Measurements from ENCODE around the gene ARL4D. TPM values are rescaled to one million over a fixed set of nuclear protein-coding genes. Genes with fewer than 3 reads are reported as not detected.

The ARL4D gene
- total RNA-seq, 1 experiment from 2014 or later = 47.4 TPM

DNA sequence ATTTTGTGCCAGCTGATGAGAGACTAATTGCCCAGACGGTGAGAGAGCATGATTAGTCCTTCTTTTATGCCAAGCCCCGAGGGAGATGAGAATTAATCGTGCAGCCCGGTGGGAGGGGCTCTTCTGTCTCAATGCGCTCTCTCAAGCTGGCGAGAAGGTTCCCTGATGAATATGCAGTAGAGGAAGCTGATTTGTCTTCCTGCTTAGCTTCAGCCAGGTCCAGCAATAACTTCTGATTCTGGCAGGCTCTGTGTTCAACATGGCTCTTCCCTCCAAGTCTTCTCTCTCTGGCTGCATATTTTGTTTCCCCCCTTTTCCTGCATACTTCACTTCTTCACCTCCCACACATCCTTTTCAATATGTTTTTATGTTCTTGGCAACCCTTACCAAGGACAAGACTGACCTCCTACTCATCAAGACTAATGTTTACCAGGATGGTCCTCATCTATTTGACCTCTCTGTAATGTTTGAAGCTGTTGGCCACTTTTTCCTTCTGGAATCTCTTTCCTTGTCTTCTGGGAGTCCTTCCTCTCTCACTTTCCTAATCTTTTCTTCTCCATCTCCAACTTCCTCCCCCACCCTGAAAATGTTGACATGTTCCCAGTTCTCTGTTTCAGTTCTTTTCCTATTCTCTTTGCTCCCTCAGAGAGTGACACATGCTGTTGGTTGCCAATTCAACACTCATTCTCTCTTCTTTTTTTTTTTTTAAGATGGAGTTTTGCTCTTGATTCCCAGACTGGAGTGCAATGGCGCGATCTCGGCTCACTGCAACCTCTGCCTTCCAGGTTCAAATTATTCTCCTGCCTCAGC is 33.1 kb downstream of the ARL4D start:
- H3K27me3 ChIP-seq = no peaks in the 10 kb centered on the region
- DNase-seq = peak; percentile 73
- H3K36me3 ChIP-seq = no peaks in the 10 kb centered on the region
- no peaks in the 10 kb centered on the region for H3K9me3 ChIP-seq
- H3K4me3 ChIP-seq = no peak overlapping the region

DNA sequence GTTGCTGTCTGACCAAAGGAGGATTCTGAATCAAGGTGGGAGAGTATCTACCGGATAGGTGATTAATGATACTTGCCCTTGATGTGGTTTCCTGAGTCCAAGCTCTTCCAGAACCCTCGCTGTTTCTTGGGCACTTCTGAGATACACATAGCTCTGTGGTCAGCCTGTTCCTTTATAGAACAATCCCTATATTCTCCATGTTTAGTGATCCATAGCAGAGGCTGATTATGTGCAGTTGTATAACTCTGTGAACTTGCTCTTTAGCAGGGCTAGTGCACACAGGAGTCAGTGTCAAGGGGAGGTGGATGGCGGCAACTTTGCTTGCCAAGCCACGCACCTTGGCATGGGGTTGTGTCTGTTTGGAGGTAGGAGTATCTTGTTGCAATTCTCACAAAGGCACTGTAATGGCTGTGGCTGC is 36.1 kb downstream of the ARL4D start:
- Histone ChIP-seq H3K27me3 (no peaks in the 10 kb centered on the region), H3K36me3 (no peaks in the 10 kb centered on the region), H3K4me3 (no peak overlapping the region), H3K9me3 (no peaks in the 10 kb centered on the region)
- no peak for DNase-seq

- H3K4me3 ChIP-seq = no peak overlapping the region
- DNase-seq = no peak
- H3K27me3 ChIP-seq = no peaks in the 10 kb centered on the region
- H3K36me3 ChIP-seq = no peaks in the 10 kb centered on the region
- no peaks in the 10 kb centered on the region for H3K9me3 ChIP-seq
Observed at GRCh38 chr17:43437756-43438155, 39.0 kb downstream of the ARL4D start.

GRCh38 chr17:43438626-43439025 is 39.8 kb downstream of the ARL4D start:
- H3K36me3 ChIP-seq = no peaks in the 10 kb centered on the region
- no peaks in the 10 kb centered on the region for H3K27me3 ChIP-seq
- DNase-seq = no peak
- no peak overlapping the region for H3K4me3 ChIP-seq
- H3K9me3 ChIP-seq = no peaks in the 10 kb centered on the region

DNA sequence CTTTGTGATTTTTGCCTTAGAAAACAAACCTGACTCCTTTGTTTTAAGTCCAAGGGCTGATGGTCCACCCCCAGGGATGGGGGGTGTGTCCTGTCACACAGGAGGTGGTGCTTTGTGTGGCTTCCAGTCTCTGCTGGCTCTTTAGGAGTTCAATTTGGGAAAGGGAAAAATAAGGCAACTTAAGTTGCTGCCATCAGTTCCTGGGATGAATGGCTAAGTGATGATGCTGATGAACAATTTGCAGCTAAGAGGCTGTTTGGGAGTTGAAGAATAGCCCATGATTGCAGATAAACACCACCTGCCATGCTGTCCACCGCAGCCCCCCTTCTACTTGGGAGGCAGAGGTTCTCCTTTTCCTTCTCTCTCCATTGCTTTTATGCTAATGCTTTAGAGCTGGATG is 40.2 kb downstream of the ARL4D start:
- Histone ChIP-seq H3K4me3 (no peak overlapping the region), H3K27me3 (no peaks in the 10 kb centered on the region), H3K36me3 (no peaks in the 10 kb centered on the region), H3K9me3 (no peaks in the 10 kb centered on the region)
- DNase-seq = no peak

GRCh38 chr17:43442711-43443110 is 43.9 kb downstream of the ARL4D start:
- peak; percentile 48 for DNase-seq
- Histone ChIP-seq H3K9me3 (no peaks in the 10 kb centered on the region), H3K4me3 (no peak overlapping the region), H3K27me3 (no peaks in the 10 kb centered on the region), H3K36me3 (no peaks in the 10 kb centered on the region)

DNA sequence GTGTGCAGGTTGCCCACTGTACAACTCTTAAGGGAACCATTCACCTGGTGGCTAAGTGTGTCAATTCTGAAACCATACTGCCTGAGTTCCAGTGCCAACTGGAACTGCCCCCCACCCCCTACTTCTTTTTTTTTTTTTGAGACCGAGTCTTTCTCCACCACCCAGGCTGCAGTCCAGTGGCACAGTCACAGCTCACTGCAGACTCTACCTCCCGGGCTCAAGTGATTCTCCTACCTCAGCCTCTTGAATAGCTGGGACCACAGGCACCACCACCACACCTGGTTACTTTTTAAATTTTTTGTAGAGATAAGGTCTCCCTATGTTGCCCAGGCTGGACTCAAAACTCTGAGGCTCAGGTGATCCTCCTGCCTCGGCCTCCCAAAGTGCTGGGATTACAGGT is 44.6 kb downstream of the ARL4D start:
- no peaks in the 10 kb centered on the region for H3K36me3 ChIP-seq
- H3K27me3 ChIP-seq = no peaks in the 10 kb centered on the region
- no peaks in the 10 kb centered on the region for H3K9me3 ChIP-seq
- DNase-seq = no peak
- H3K4me3 ChIP-seq = no peak overlapping the region

GRCh38 chr17:43444223-43445008 is 45.6 kb downstream of the ARL4D start:
- peak; percentile 38 for DNase-seq
- no peak overlapping the region for H3K4me3 ChIP-seq
- H3K27me3 ChIP-seq = no peaks in the 10 kb centered on the region
- H3K36me3 ChIP-seq = no peaks in the 10 kb centered on the region
- no peaks in the 10 kb centered on the region for H3K9me3 ChIP-seq

DNA sequence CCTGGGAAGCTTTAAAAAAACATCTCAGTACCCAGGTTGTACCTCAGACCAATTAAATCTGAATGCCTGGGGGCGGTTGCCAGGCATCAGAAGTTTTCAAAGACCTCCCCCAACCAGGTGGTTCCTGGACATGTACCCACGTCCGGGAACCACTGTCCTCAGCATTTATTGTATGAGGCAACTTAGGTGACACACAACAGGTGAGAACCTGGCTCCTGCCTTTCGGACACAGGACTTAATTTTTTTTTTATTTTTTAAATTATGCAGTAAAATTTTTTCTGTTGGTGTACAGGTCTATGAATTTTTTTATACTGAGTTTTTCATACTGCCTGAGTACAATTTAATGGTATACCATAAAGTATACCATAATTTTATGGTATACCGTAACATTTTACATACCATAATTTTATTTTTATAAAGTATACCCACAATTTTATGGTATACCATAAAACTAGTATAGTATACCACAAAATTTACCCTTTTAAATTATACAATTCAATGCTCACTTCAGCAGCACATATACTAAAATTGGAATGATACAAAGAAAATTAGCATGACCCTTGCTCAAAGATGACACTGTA is 46.3 kb downstream of the ARL4D start:
- Histone ChIP-seq H3K4me3 (no peak overlapping the region), H3K27me3 (no peaks in the 10 kb centered on the region), H3K9me3 (no peaks in the 10 kb centered on the region), H3K36me3 (no peaks in the 10 kb centered on the region)
- no peak for DNase-seq

- Histone ChIP-seq H3K4me3 (no peak overlapping the region), H3K9me3 (no peaks in the 10 kb centered on the region), H3K36me3 (no peaks in the 10 kb centered on the region), H3K27me3 (no peaks in the 10 kb centered on the region)
- no peak for DNase-seq
Observed at GRCh38 chr17:43446773-43447172, 48.0 kb downstream of the ARL4D start.

DNA sequence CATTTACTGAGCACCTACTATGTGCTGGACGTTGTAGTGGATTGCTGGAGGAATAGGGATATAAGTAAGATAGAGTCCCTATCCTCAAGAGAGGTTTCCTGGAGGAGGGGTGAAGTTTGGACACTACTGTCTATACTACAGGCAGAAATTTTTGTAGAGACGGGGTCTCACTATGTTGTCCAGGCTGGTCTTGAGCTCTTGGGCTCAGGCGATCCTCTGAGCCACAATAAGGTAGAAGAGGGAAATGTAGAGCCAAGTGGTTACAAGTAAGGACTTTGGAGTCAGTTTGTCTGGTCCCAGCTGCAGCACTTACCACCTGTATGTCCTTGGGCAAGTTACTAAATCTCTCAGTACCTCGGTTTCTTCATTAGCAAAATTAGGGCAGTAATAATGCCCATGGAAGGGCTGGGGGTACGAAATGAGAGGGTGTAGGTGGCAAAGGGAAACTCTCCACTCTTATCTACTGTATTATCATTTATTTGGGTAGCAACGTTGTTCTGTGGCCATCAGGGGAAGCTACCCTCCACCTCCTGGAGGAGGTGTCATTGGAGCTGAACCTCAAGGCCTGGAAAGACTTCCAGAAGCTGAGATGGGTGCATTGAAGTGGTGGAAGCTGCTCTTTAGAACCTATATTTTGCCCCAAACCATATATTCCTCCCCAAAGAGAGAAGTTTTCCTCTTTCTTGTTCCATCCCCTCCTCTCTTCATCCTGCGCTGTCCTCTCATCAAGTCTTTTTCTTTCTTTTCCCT is 50.1 kb downstream of the ARL4D start:
- DNase-seq = no peak
- Histone ChIP-seq H3K4me3 (no peak overlapping the region), H3K27me3 (no peaks in the 10 kb centered on the region), H3K36me3 (no peaks in the 10 kb centered on the region), H3K9me3 (no peaks in the 10 kb centered on the region)

- no peaks in the 10 kb centered on the region for H3K9me3 ChIP-seq
- H3K4me3 ChIP-seq = no peak overlapping the region
- H3K27me3 ChIP-seq = no peaks in the 10 kb centered on the region
- no peaks in the 10 kb centered on the region for H3K36me3 ChIP-seq
- no peak for DNase-seq
Observed at GRCh38 chr17:43449470-43450248, 50.9 kb downstream of the ARL4D start.

Other genes with a start within 250 kb of the ARL4D start
- gene NBR1, start 227.8 kb upstream of the ARL4D start, total RNA-seq (2014; rRNA removed; shearing (Covaris generic); ENCODE audit: low replicate concordance) = 78.8 and 81.8 TPM in 2 replicates
- gene TMEM106A, start 187.1 kb upstream of the ARL4D start, total RNA-seq (2014; rRNA removed; shearing (Covaris generic); ENCODE audit: low replicate concordance) = 0.10 and 0.99 TPM in 2 replicates
- not detected in 2 replicates for gene CCDC200, start 170.4 kb upstream of the ARL4D start, total RNA-seq (2014; rRNA removed; shearing (Covaris generic); ENCODE audit: low replicate concordance)
- not detected in 2 replicates for gene RNU2-1, start 165.0 kb upstream of the ARL4D start, total RNA-seq (2014; rRNA removed; shearing (Covaris generic); ENCODE audit: low replicate concordance)
- gene DHX8, start 85.0 kb downstream of the ARL4D start, total RNA-seq (2014; rRNA removed; shearing (Covaris generic); ENCODE audit: low replicate concordance) = 24.2 and 40.1 TPM in 2 replicates
- 2.4 and 4.5 TPM in 2 replicates for gene ETV4, start 147.3 kb downstream of the ARL4D start, total RNA-seq (2014; rRNA removed; shearing (Covaris generic); ENCODE audit: low replicate concordance)